Neuronal stem cell (in vitro differentiated cells): ENCODE data around the gene ADCY3.

Experiments
- DNase-seq: peaks from one replicate; pipeline ENCODE4 v3.0.0-alpha.2; 2013; ENCODE audit warnings: low spot score
- H2AFZ ChIP-seq: one replicate; pipeline ENCODE4 v1.6.1; 2013; ENCODE audit warnings: mild to moderate bottlenecking, low read length, inconsistent platforms
- H2AK5ac ChIP-seq: 2 replicates; pipeline ENCODE4 v1.6.1; 2013; ENCODE audit warnings: low read depth, mild to moderate bottlenecking, inconsistent platforms, low read length, moderate library complexity, mixed read lengths
- H2BK120ac ChIP-seq: 2 replicates; pipeline ENCODE4 v1.6.1; 2013; ENCODE audit warnings: low read depth, mild to moderate bottlenecking, inconsistent platforms, low read length, moderate library complexity, mixed read lengths
- H2BK12ac ChIP-seq: one replicate; pipeline ENCODE4 v1.6.1; 2013; ENCODE audit warnings: low read length, inconsistent platforms
- H2BK15ac ChIP-seq: 2 replicates; pipeline ENCODE4 v1.6.1; 2013; ENCODE audit warnings: mild to moderate bottlenecking, low read length, inconsistent platforms, mixed read lengths
- H2BK5ac ChIP-seq: one replicate; pipeline ENCODE4 v1.6.1; 2013; ENCODE audit warnings: inconsistent platforms, mild to moderate bottlenecking, low read length, moderate library complexity
- H3K14ac ChIP-seq: one replicate; pipeline ENCODE4 v1.6.1; 2013; ENCODE audit warnings: low read length, inconsistent platforms
- H3K18ac ChIP-seq: 2 replicates; pipeline ENCODE4 v1.6.1; 2013; ENCODE audit warnings: low read length, inconsistent platforms
- H3K23ac ChIP-seq: 2 replicates; pipeline ENCODE4 v1.6.1; 2013; ENCODE audit warnings: low read depth, mild to moderate bottlenecking, mixed read lengths, low read length, inconsistent platforms; ENCODE audit not compliant: poor library complexity
- H3K27ac ChIP-seq: replicated peaks from 3 replicates; pipeline ENCODE4 v1.5.1; 2013; ENCODE audit warnings: low read length, inconsistent platforms
- H3K27me3 ChIP-seq, 3 experiments: 2 replicates each; pipeline ENCODE4 v1.6.1; 2013; ENCODE audit warnings: low read length in 3 of 3, mild to moderate bottlenecking in 2 of 3, inconsistent platforms in 1 of 3, low read depth in 1 of 3, mixed read lengths in 1 of 3, moderate library complexity in 1 of 3; ENCODE audit not compliant: control insufficient read depth in 3 of 3, insufficient read depth in 3 of 3
- H3K36me3 ChIP-seq, 2 donors: replicated peaks in 1 of 2; 2 replicates each; pipeline ENCODE4 v1.6.1; 2013; ENCODE audit warnings: low read length in 2 of 2; ENCODE audit not compliant: control insufficient read depth in 2 of 2, insufficient read depth in 2 of 2
- H3K4ac ChIP-seq: 2 replicates; pipeline ENCODE4 v1.6.1; 2013; ENCODE audit warnings: inconsistent platforms, mild to moderate bottlenecking, low read length, moderate library complexity
- H3K4me1 ChIP-seq, 2 donors: 1 replicate in 1 of 2; 2 replicates in 1 of 2; pipeline ENCODE4 v1.6.1; 2013; ENCODE audit warnings: low read length in 2 of 2, low read depth in 1 of 2; ENCODE audit not compliant: control insufficient read depth in 2 of 2, insufficient read depth in 1 of 2
- H3K4me2 ChIP-seq: one replicate; pipeline ENCODE4 v1.6.1; 2013; ENCODE audit warnings: mild to moderate bottlenecking, low read length, inconsistent platforms; ENCODE audit not compliant: insufficient read depth, poor library complexity, severe bottlenecking
- H3K4me3 ChIP-seq, 2 donors: 2 replicates each; pipeline ENCODE4 v1.5.1; 2013; ENCODE audit warnings: low read length in 2 of 2, mild to moderate bottlenecking in 2 of 2, inconsistent platforms in 1 of 2, moderate library complexity in 1 of 2
- H3K79me1 ChIP-seq: one replicate; pipeline ENCODE4 v1.6.1; 2013; ENCODE audit warnings: low read depth, mild to moderate bottlenecking, inconsistent platforms, low read length, moderate library complexity
- H3K9ac ChIP-seq: one replicate; pipeline ENCODE4 v1.6.1; 2013; ENCODE audit warnings: mild to moderate bottlenecking, low read depth, low read length, inconsistent platforms; ENCODE audit not compliant: poor library complexity
- H3K9me3 ChIP-seq, 2 donors: replicated peaks in 1 of 2; 2 replicates each; pipeline versions ENCODE3 to v1.6.1; 2013; ENCODE audit warnings: low read length in 2 of 2, mild to moderate bottlenecking in 2 of 2, inconsistent platforms in 1 of 2, low read depth in 1 of 2, mixed read lengths in 1 of 2, moderate library complexity in 1 of 2; ENCODE audit not compliant: control insufficient read depth in 2 of 2, insufficient read depth in 1 of 2
- H4K8ac ChIP-seq: one replicate; pipeline ENCODE4 v1.6.1; 2013; ENCODE audit warnings: low read depth, mild to moderate bottlenecking, inconsistent platforms, low read length, moderate library complexity
- H4K91ac ChIP-seq: one replicate; pipeline ENCODE4 v1.6.1; 2013; ENCODE audit warnings: low read length, low read depth, mild to moderate bottlenecking, inconsistent platforms; ENCODE audit not compliant: poor library complexity
- WGBS, 2 donors: extraction: QIAGEN DNeasy Blood & Tissue Kit; methylation state at CpG; one replicate each; pipeline ENCODE4 v1.1.7; 2013; ENCODE audit warnings: missing lambda C conversion rate in 2 of 2, mixed read lengths in 1 of 2; ENCODE audit not compliant: insufficient read length in 2 of 2, insufficient replicate concordance in 1 of 2; ENCODE audit errors: extremely low coverage in 2 of 2; 5-methylcytosine and 5-hydroxymethylcytosine counted together

ADCY3 gene

DNA sequence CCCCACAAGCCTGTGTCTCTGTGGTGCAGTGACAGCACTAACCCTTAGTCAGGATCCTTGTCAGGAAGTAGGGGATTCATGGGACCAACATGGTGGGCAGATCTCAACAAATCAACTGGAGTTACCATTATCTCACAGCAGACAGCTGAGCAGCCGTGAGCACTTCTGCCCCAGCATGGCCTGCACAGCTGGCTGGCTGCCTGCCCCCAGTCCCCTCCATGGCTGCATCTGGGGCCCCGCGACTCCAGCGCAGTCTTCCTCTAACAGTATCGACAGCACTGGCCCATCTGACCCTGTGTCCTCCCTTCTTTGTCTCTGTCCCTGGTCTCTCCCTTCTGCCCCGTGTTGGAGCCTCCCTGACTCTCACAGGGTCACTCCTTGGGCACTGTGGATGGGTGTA lies 4.7 kb upstream of the ADCY3 start:
- Histone ChIP-seq H3K4me2 (no peak overlapping the region), H2AK5ac (no peak overlapping the region), H2AFZ (peak overlapping the region; percentile 68), H3K14ac (no peak overlapping the region), H3K4me1 (peaks cover 6 to 13% of the 10 kb centered on the region in 2 donors), H3K27me3 (peaks cover 0 to 4% (median 0%) of the 10 kb centered on the region in 3 experiments), H3K79me1 (no peaks in the 10 kb centered on the region), H3K4me3 (no peak overlapping the region), H3K18ac (peak overlapping the region; percentile 38), H2BK5ac (no peak overlapping the region), H4K91ac (no peak overlapping the region), H3K4ac (no peak overlapping the region), H2BK15ac (peak overlapping the region; percentile 8), H3K23ac (no peak overlapping the region), H2BK12ac (no peak overlapping the region), H3K27ac (no peak overlapping the region), H2BK120ac (no peak overlapping the region), H3K9me3 (peaks cover 0 to 3% of the 10 kb centered on the region in 2 donors), H3K36me3 (peaks cover 0 to 2% of the 10 kb centered on the region in 2 donors), H4K8ac (no peak overlapping the region), H3K9ac (peak overlapping the region; percentile 9)
- DNase-seq: no peak
- no CpG with 5 or more reads among the region's 6 CpGs for WGBS, 2 donors

DNA sequence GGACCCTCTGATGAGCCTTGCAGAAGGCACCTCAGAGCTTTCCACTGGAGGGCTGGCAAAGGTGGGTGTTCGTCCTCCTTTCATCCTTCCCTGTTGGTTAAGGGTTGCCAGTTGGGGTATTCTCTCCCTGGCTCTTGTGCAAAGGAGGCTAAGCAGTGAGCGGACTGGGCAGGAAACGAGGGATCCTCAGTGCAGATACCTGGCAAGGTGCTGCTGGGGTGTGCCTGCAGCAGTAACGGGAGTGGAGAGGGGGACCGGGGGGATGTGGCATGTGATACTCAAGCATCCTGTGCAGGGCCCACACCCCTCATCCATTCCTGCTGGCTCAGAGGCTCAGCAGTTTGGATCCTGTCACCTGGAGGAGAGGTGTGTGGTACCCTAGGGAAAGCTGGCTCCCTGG lies 4.2 kb upstream of the ADCY3 start:
- no peak overlapping the region for H2AFZ ChIP-seq
- DNase-seq: no peak
- no peak overlapping the region for H2BK12ac ChIP-seq
- H4K8ac ChIP-seq: peak overlapping the region; percentile 54
- H3K36me3 ChIP-seq: peaks cover 0 to 2% of the 10 kb centered on the region in 2 donors
- no peak overlapping the region for H3K23ac ChIP-seq
- no CpG with 5 or more reads among the region's 5 CpGs for WGBS, 2 donors
- H3K9me3 ChIP-seq: peaks cover 0 to 3% of the 10 kb centered on the region in 2 donors
- no peak overlapping the region for H2BK120ac ChIP-seq
- no peak overlapping the region for H3K27ac ChIP-seq
- no peak overlapping the region for H3K14ac ChIP-seq
- no peak overlapping the region for H3K4ac ChIP-seq
- H3K27me3 ChIP-seq: peaks cover 0 to 4% (median 0%) of the 10 kb centered on the region in 3 experiments
- H3K4me2 ChIP-seq: no peak overlapping the region
- H3K18ac ChIP-seq: no peak overlapping the region
- no peak overlapping the region for H2BK5ac ChIP-seq
- no peak overlapping the region for H3K4me3 ChIP-seq
- H3K9ac ChIP-seq: no peak overlapping the region
- H3K79me1 ChIP-seq: no peaks in the 10 kb centered on the region
- H3K4me1 ChIP-seq: peaks cover 6 to 13% of the 10 kb centered on the region in 2 donors
- H4K91ac ChIP-seq: no peak overlapping the region
- no peak overlapping the region for H2AK5ac ChIP-seq
- H2BK15ac ChIP-seq: peak overlapping the region; percentile 8

DNA sequence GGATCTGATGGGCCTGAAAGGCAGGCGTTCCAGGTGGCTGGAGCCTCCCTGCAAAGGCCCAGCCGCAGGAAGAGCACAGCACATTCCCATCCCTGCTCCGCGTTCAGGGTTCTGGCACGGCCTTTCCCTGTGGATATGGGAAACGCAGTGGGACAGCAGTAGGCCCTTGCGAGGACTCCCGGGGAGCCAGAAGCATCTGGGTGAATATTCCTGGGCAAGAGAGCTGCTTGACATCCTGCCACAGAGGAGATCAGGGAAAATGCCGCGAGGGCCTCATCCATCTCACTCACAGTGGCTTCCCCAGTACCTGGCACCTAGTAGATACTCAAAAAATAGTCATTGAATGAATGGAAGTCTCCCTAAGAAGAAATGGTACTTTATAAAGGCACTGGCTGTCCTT lies 3.1 kb upstream of the ADCY3 start:
- H2AFZ ChIP-seq: no peak overlapping the region

DNA sequence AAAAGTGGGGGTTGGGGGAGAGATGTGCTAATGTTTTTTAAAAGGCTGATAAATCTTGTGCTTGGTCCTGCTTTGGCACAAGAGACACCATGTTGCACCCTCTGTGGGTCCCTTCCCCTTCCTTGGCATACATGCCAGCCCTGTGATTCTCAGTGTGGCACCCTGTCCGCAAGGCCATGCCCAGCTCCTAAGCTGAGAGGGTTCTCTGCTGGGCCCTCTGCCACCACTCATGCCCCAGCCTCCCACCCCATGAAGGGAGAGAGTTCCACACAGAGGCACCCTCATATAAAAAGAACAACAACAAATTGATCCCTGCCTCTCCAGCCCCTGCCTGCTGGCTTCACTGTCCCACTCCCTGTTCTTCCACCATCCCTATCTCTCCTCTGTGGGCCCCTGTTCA lies 2.5 kb upstream of the ADCY3 start:
- no peak overlapping the region for H2AK5ac ChIP-seq
- peaks cover 10 to 13% of the 10 kb centered on the region in 2 donors for H3K36me3 ChIP-seq
- no peak overlapping the region for H4K91ac ChIP-seq
- no peak overlapping the region for H3K23ac ChIP-seq
- H2BK5ac ChIP-seq: no peak overlapping the region
- no peak overlapping the region for H3K4me3 ChIP-seq
- no peak overlapping the region for H2BK12ac ChIP-seq
- WGBS, 2 donors: no CpG with 5 or more reads among the region's 1 CpG
- H2BK120ac ChIP-seq: peak overlapping the region; percentile 61
- H3K14ac ChIP-seq: no peak overlapping the region
- H3K18ac ChIP-seq: no peak overlapping the region
- no peak overlapping the region for H3K27ac ChIP-seq
- H2BK15ac ChIP-seq: no peak overlapping the region
- no peak overlapping the region for H4K8ac ChIP-seq
- H3K27me3 ChIP-seq: peaks cover 0 to 4% (median 0%) of the 10 kb centered on the region in 3 experiments
- no peak overlapping the region for H3K4me2 ChIP-seq
- no peak overlapping the region for H3K9ac ChIP-seq
- no peak overlapping the region for H2AFZ ChIP-seq
- peaks cover 0 to 3% of the 10 kb centered on the region in 2 donors for H3K9me3 ChIP-seq
- peaks cover 6 to 22% of the 10 kb centered on the region in 2 donors for H3K4me1 ChIP-seq
- H3K79me1 ChIP-seq: peaks cover 4% of the 10 kb centered on the region
- no peak for DNase-seq
- H3K4ac ChIP-seq: no peak overlapping the region

More for the DNA sequence above, 3.1 kb upstream of the ADCY3 start:
- peaks cover 4% of the 10 kb centered on the region for H3K79me1 ChIP-seq
- no peak overlapping the region for H2AK5ac ChIP-seq
- no peak overlapping the region for H3K9ac ChIP-seq
- no peak overlapping the region for H3K4me2 ChIP-seq
- peaks cover 0 to 4% (median 0%) of the 10 kb centered on the region in 3 experiments for H3K27me3 ChIP-seq
- no peak overlapping the region for H3K18ac ChIP-seq
- no peak overlapping the region for H2BK5ac ChIP-seq
- WGBS, 2 donors: no CpG with 5 or more reads among the region's 10 CpGs
- H4K91ac ChIP-seq: no peak overlapping the region
- H3K9me3 ChIP-seq: peaks cover 0 to 3% of the 10 kb centered on the region in 2 donors
- no peak overlapping the region for H2BK120ac ChIP-seq
- no peak overlapping the region for H3K23ac ChIP-seq
- H3K27ac ChIP-seq: no peak overlapping the region
- no peak overlapping the region for H2BK15ac ChIP-seq
- no peak overlapping the region for H4K8ac ChIP-seq
- H3K4me3 ChIP-seq: no peak overlapping the region
- no peak overlapping the region for H2BK12ac ChIP-seq
- no peak overlapping the region for H3K4ac ChIP-seq
- H3K4me1 ChIP-seq: peaks cover 6 to 21% of the 10 kb centered on the region in 2 donors
- no peak for DNase-seq
- peaks cover 6 to 8% of the 10 kb centered on the region in 2 donors for H3K36me3 ChIP-seq
- no peak overlapping the region for H3K14ac ChIP-seq
